Activated CD8-positive, alpha-beta T cell treated with anti-CD3 and anti-CD28 coated beads, Interleukin-2, amount 10 ng/mL, durations not matched to agents 7 days and 5 days (primary cell): ENCODE results near the gene EIF2S3. TPM values are rescaled to one million over a fixed set of nuclear protein-coding genes. Genes with fewer than 3 reads are reported as not detected.

ENCODE experiments used
- total RNA-seq, 2 experiments: library from RNA; stranded (reverse); gene quantifications; one replicate each; pipeline ENCODE4 v1.2.3, GENCODE V29; 2021

EIF2S3 gene
- total RNA-seq, 2 experiments from 2014 or later, result 187 to 197 TPM

Other genes with a start within 250 kb of the EIF2S3 start
- 10 to 100 TPM; 28.3 to 33.1 TPM for gene APOO, start 147.0 kb upstream of the EIF2S3 start, total RNA-seq
- under 1 TPM; 0.21 to 0.31 TPM for gene CXorf58, start 146.9 kb upstream of the EIF2S3 start, total RNA-seq
- gene KLHL15, start 27.8 kb upstream of the EIF2S3 start, total RNA-seq, result 10 to 100 TPM; 10.1 to 11.1 TPM
- 10 to 100 TPM; 44.4 to 44.5 TPM for gene ZFX, start 94.8 kb downstream of the EIF2S3 start, total RNA-seq